Activated CD4-positive, alpha-beta T cell treated with anti-CD3 and anti-CD28 coated beads for 36 hours (primary cell): Measurements from ENCODE around the gene HSFX2. TPM values are rescaled to one million over a fixed set of nuclear protein-coding genes. Genes with fewer than 3 reads are reported as not detected.
A peak's percentile ranks its signal among the peaks of the same experiment; 100 is the strongest.
"Not testable (repeated sequence)": the region's sequence is repeated elsewhere in the genome, so short reads cannot be mapped to it uniquely, and the experiment has no call there.

ENCODE experiments used
- ATAC-seq: fragments of 200-7000 bp; cut with Tn5 transposase; one replicate; pipeline ENCODE4 v1.10.0; 2021; ENCODE audit warnings: mild to moderate bottlenecking, moderate library complexity
- CTCF ChIA-PET: fragments of 350-600 bp; sonication (Branson Sonifier 250); formaldehyde crosslinking; loops from one replicate; lab custom pipeline; 2021; ENCODE audit warnings: antibody characterized with exemption; lab: Charles Lee
- POLR2A ChIA-PET: fragments of 350-600 bp; sonication (Branson Sonifier 250); formaldehyde crosslinking; loops from one replicate; lab custom pipeline; 2021; ENCODE audit warnings: antibody characterized with exemption, inconsistent platforms; lab: Charles Lee
- DNase-seq: peaks from one replicate; pipeline ENCODE4 v3.0.0-alpha.2; 2020
- H3K27ac Mint-ChIP-seq: one replicate; pipeline ENCODE4 v1.8.0; 2021; ENCODE audit warnings: mixed read lengths
- H3K27me3 Mint-ChIP-seq: one replicate; pipeline ENCODE4 v1.8.0; 2021; ENCODE audit warnings: mixed read lengths
- H3K36me3 Mint-ChIP-seq: one replicate; pipeline ENCODE4 v1.8.0; 2021; ENCODE audit warnings: low read depth, mixed read lengths
- H3K4me1 Mint-ChIP-seq: one replicate; pipeline ENCODE4 v1.8.0; 2021; ENCODE audit warnings: mixed read lengths
- H3K4me3 Mint-ChIP-seq: one replicate; pipeline ENCODE4 v1.8.0; 2021; ENCODE audit warnings: mild to moderate bottlenecking, moderate library complexity, mixed read lengths
- H3K9me3 Mint-ChIP-seq: one replicate; pipeline ENCODE4 v1.8.0; 2021; ENCODE audit warnings: low read depth, mixed read lengths
- intact Hi-C, 2 experiments: fragments of 100-400 bp; cut with DNase I in 1 of 2; cut with micrococcal nuclease in 1 of 2; formaldehyde crosslinking; loops; one replicate each; pipeline versions ENCODE4 v1.14.2 to v1.15.1; 2022 to 2024; cut with DNase I, micrococcal nuclease
- total RNA-seq, 2 experiments: library from RNA; stranded (reverse); gene quantifications; one replicate each; pipeline ENCODE4 v1.2.3, GENCODE V29; 2021

Gene HSFX2
- not detected for total RNA-seq

- H3K27ac Mint-ChIP-seq, ATAC-seq, H3K36me3 Mint-ChIP-seq, H3K4me1 Mint-ChIP-seq, DNase-seq, H3K27me3 Mint-ChIP-seq, intact Hi-C loops, POLR2A ChIA-PET, H3K9me3 Mint-ChIP-seq, H3K4me3 Mint-ChIP-seq, CTCF ChIA-PET: not testable (repeated sequence)
These were observed at the start of gene HSFX2 for GRCh38 chrX:149595214-149595613. Gene HSFX2, minus strand, starts transcription at chrX:149595314. Its CDS starts 614 bp downstream, at chrX:149594700.

DNA sequence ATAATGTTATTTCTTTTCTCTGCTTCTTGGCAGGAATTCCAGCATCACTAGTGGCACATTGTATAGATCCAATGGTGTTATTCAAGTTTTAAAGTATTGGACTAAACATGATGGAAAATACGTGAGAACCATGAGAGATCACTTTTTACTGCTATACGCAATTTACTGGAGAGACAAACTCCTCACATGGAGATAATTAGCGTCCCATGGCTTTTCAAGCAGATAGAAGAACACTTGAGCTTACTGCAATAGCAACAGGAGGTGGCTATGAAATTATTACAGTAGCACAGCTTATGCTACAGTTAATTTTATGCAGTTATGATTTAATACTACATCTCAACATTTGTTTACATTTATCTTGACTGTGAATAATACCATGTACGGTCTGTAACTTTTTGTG, 48.4 kb upstream of the HSFX2 start:
- CTCF ChIA-PET: no interaction called here
- ATAC-seq: no peak
- intact Hi-C loops: no loop called here
- Mint-ChIP-seq H3K4me1 (peaks cover 7% of the 10 kb centered on the region), H3K9me3 (no peaks in the 10 kb centered on the region), H3K27me3 (peaks cover under 1% of the 10 kb centered on the region), H3K4me3 (no peak overlapping the region), H3K36me3 (no peaks in the 10 kb centered on the region), H3K27ac (no peak overlapping the region)
- DNase-seq: no peak
- POLR2A ChIA-PET: no interaction called here

DNA sequence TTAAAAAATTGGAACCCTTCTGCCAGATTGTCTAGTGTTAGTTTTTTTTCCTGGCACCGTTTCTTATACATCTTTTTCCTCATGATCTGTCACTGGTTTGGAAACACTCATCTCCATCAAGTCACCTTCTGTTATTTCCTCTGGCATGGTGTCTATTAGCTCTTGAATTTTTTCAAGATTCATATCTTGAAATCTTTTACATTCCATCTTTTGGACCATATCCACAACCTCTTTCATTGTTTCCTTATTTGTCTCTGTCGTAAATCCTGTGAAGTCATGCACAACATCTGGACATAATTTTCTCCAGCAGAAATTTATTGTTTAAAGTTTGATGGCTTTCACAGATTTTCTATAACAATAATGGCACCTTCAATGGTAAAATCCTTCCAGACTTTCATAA, 46.7 kb upstream of the HSFX2 start:
- CTCF ChIA-PET: no interaction called here
- Mint-ChIP-seq H3K4me1 (peaks cover 7% of the 10 kb centered on the region), H3K36me3 (no peaks in the 10 kb centered on the region), H3K27me3 (peaks cover 3% of the 10 kb centered on the region), H3K4me3 (no peak overlapping the region), H3K9me3 (no peaks in the 10 kb centered on the region), H3K27ac (no peak overlapping the region)
- intact Hi-C loops: no loop called here
- POLR2A ChIA-PET: no interaction called here
- ATAC-seq (no peak), DNase-seq (no peak)

- H3K4me1 Mint-ChIP-seq: peaks cover 7% of the 10 kb centered on the region
- CTCF ChIA-PET: no interaction called here
- H3K27ac Mint-ChIP-seq: no peak overlapping the region
- H3K36me3 Mint-ChIP-seq: no peaks in the 10 kb centered on the region
- H3K9me3 Mint-ChIP-seq: no peaks in the 10 kb centered on the region
- POLR2A ChIA-PET: no interaction called here
- ATAC-seq (peak; percentile 75), DNase-seq (no peak)
- peaks cover 3% of the 10 kb centered on the region for H3K27me3 Mint-ChIP-seq
- intact Hi-C loops: no loop called here
- H3K4me3 Mint-ChIP-seq: no peak overlapping the region
These were observed 46.3 kb upstream of the HSFX2 start for GRCh38 chrX:149641432-149641831.

- ATAC-seq (no peak), DNase-seq (no peak)
- Mint-ChIP-seq H3K4me1 (peaks cover 7% of the 10 kb centered on the region), H3K9me3 (no peaks in the 10 kb centered on the region), H3K27ac (no peak overlapping the region), H3K36me3 (no peaks in the 10 kb centered on the region), H3K4me3 (no peak overlapping the region), H3K27me3 (peaks cover 7% of the 10 kb centered on the region)
- intact Hi-C loops: loop anchor here (10.0 kb wide), 3 partner anchors 125 to 1725 kb away; partner anchors contain the start of genes FMR1 (in 1 of the 2) and MTMR1 (in 1 of the 2)
- ChIA-PET CTCF (no interaction called here), POLR2A (no interaction called here)
These were observed 44.5 kb upstream of the HSFX2 start for GRCh38 chrX:149639568-149639967.

- ATAC-seq: no peak
- Mint-ChIP-seq H3K36me3 (no peaks in the 10 kb centered on the region), H3K9me3 (no peaks in the 10 kb centered on the region), H3K4me3 (no peak overlapping the region), H3K27ac (no peak overlapping the region), H3K27me3 (peaks cover 7% of the 10 kb centered on the region), H3K4me1 (peaks cover 7% of the 10 kb centered on the region)
- ChIA-PET CTCF (no interaction called here), POLR2A (no interaction called here)
- DNase-seq: no peak
- intact Hi-C loops: loop anchor here (10.0 kb wide), 3 partner anchors 124 to 1724 kb away; partner anchors contain the start of genes FMR1 (in 1 of the 2) and MTMR1 (in 1 of the 2)
These were observed 43.7 kb upstream of the HSFX2 start for GRCh38 chrX:149638860-149639259.

DNA sequence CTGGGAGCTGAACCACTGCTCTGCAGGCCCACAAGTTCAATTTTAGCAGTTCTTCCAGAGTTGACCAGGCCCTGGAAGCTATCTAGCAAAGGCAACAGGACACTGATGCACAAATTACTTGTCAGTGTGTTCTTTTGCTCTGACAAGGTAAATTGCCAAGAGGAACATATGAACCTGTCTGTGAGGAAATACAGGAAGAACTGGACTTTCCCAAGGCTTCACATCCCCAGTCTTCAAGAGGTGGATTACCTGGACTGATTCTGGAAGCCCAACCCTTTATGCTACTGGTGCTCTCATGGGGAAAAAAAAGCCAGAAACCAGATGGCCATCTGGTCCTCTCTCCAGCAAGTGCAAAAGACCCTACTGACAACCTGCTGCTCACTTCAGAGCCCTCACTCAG, 38.4 kb upstream of the HSFX2 start:
- H3K27ac Mint-ChIP-seq: no peak overlapping the region
- POLR2A ChIA-PET: no interaction called here
- ATAC-seq (no peak), DNase-seq (no peak)
- intact Hi-C loops: loop anchor here (5.0 to 10.0 kb wide), 5 partner anchors 106 to 1719 kb away; partner anchors contain the start of genes FMR1 (in 1 of the 2) and MTMR1 (in 1 of the 2)
- H3K4me3 Mint-ChIP-seq: no peak overlapping the region
- H3K36me3 Mint-ChIP-seq: no peaks in the 10 kb centered on the region
- peaks cover 24% of the 10 kb centered on the region for H3K4me1 Mint-ChIP-seq
- peaks cover 6% of the 10 kb centered on the region for H3K27me3 Mint-ChIP-seq
- no peaks in the 10 kb centered on the region for H3K9me3 Mint-ChIP-seq
- CTCF ChIA-PET: interaction anchor here (1.1 kb wide), 1 partner anchor 106 kb away, joined by 4 read pairs; no protein-coding TSS in a partner anchor

DNA sequence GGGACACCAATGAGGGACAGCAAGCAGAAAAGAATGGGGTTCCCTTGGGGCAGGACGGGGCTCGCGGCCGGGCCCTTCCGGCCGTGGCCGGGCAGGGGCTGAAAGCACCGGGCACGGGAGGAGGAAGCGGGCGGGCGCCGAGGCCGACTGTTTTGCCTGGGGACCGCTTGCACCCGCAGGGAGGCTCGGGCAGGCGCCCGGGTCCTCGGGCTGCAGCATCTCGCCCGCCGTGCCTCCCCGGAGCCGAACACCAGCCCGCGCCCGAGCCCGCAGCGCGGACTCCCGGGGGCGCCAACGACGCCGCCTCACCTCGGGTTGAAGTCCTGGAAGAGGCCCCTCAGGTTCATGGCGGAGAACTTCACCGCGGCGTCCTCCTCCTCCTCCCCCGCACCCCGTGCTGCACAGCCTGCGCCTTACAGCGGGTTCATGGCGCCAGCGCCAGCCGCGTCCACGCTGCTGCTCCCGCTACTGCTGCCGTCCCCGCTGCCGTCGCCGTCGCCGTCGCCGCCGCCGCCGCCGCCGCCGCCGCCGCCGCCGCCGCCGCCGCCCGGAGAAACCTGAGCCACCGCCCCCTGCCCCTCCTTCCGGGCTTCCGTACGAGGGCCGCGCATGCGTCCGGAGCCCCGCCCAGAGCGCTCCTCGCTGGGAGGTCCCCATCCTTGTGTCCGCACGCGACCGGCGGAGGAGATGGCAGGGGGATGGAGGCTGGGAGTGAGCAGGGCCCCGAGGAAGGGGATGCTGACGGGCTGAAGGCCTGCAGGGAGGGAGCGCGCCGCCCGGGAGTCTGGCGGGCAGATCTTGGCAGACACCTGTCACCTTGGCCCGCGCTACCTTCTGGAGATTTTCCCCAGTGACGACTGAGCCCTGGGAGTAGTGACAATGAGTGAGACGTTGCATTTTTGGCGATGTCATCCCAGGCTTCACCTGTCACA, 36.4 kb upstream of the HSFX2 start, which contains the start of gene TMEM185A:
TMEM185A (minus strand) TSS at position 559 of the 932 bp plus-strand sequence; CDS start at position 347, 212 bp downstream.
- Mint-ChIP-seq H3K9me3 (no peaks in the 10 kb centered on the region), H3K4me3 (peak within 1 kb of the TSS; percentile 85), H3K4me1 (peaks cover 37% of the 10 kb centered on the region), H3K36me3 (no peaks in the 10 kb centered on the region), H3K27ac (peak within 1 kb of the TSS; percentile 88), H3K27me3 (peaks cover 4% of the 10 kb centered on the region)
- ChIA-PET POLR2A (no interaction called here), CTCF (no interaction called here)
- DNase-seq: peak; percentile 85
- intact Hi-C loops: loop anchor here (1.0 to 10.0 kb wide), 7 partner anchors 91 to 1717 kb away; partner anchors contain the start of genes EOLA1 (in 1 of the 2), FMR1 (in 1 of the 2), IDS (in 1 of the 2) and MTMR1 (in 1 of the 2)
- ATAC-seq: peak; percentile 85

DNA sequence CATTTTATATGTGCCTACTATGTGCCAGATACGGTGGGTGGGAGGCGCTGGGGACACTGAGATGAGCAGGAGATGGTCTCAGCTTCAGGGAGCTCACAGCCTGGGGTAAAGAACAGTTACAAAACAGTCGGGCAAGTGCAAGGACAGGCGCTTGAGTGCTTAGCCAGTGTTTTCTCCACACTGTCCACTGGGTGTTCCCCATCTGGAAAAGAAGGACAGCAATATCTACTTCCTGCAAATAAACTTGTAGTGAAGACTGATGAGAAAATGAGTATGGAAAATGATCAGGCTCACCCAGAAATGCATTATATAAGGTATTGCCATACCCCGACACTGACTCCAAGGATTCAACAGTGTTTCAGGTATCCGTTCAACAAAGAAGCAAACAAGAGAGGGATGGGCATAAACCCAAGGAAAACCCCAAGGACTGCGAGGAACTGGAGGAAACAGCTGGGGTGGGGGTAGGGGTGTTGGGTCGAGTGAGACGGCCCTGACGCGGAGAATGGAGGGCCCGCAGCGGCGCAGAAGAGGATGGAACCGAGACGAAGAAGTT, 35.6 kb upstream of the HSFX2 start:
- no peak for DNase-seq
- CTCF ChIA-PET: no interaction called here
- Mint-ChIP-seq H3K4me3 (peak overlapping the region; percentile 85), H3K4me1 (peaks cover 40% of the 10 kb centered on the region), H3K36me3 (no peaks in the 10 kb centered on the region), H3K27me3 (peaks cover 4% of the 10 kb centered on the region), H3K9me3 (no peaks in the 10 kb centered on the region), H3K27ac (peak overlapping the region; percentile 88)
- intact Hi-C loops: loop anchor here (1.0 to 10.0 kb wide), 7 partner anchors 90 to 1716 kb away; partner anchors contain the start of genes EOLA1 (in 1 of the 2), FMR1 (in 1 of the 2), IDS (in 1 of the 2) and MTMR1 (in 1 of the 2)
- peak; percentile 33 for ATAC-seq
- POLR2A ChIA-PET: no interaction called here

DNA sequence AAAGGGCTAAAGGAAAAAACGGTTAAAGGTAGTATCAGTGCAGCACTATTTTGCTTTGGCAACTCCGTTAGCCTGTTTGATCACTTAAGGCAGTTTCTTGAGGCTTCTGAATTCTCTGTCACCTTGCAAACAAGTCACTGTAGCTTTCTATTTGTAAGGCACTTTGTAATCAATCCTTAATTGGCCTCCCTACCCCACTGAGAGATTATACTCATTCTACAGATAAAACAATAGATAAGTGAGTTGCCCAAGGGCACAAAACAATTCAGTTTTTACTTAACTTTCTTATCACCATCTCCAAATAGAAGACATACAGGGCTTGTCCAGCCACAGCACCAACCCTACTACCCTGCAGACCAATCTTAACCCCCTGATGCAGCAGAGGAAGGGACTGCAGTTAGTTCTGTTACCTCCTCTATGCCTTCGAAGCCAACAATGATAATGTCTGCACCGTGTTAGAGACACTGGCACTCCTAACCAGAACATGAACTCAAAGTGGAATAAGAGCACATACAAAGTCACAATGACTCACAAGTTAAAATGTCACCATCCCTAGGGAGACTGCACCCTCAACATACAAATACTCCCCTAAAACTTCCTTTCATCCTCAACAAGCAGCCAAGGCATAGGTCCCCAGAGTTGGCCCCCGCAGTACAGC, 34.7 kb upstream of the HSFX2 start:
- Mint-ChIP-seq H3K36me3 (no peaks in the 10 kb centered on the region), H3K27me3 (no peaks in the 10 kb centered on the region), H3K9me3 (no peaks in the 10 kb centered on the region), H3K27ac (no peak overlapping the region), H3K4me3 (peak overlapping the region; percentile 85), H3K4me1 (peaks cover 42% of the 10 kb centered on the region)
- intact Hi-C loops: loop anchor here (2.0 to 10.0 kb wide), 6 partner anchors 89 to 1715 kb away; partner anchors contain the start of genes EOLA1 (in 1 of the 2), FMR1 (in 1 of the 2) and MTMR1 (in 1 of the 2)
- ChIA-PET POLR2A (no interaction called here), CTCF (no interaction called here)
- DNase-seq (no peak), ATAC-seq (no peak)

DNA sequence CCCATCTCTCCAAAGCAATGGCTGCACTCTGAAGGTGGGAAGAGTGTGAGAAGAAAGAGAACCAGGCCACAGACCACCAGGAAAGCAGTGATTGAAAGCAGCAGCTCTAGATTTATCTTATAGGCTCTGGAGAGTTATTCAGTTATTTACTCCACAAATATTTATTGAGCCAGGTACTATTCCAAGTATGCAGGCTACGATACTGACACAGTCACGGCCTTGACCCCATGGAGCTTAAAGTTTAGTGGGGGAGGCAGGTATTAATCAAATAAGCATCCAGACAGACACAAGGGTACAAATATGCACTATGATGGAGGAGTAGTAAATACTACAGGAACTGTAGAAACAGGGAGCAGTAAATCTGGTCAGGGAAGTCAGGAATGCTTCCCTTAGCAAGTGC, 33.7 kb upstream of the HSFX2 start:
- Mint-ChIP-seq H3K9me3 (no peaks in the 10 kb centered on the region), H3K27me3 (no peaks in the 10 kb centered on the region), H3K4me3 (no peak overlapping the region), H3K27ac (no peak overlapping the region), H3K4me1 (peaks cover 45% of the 10 kb centered on the region), H3K36me3 (no peaks in the 10 kb centered on the region)
- ChIA-PET CTCF (no interaction called here), POLR2A (no interaction called here)
- no peak for ATAC-seq
- intact Hi-C loops: no loop called here
- DNase-seq: no peak
